Right lobe of liver (tissue), 6 donors: ENCODE measurements around the gene NUMB. TPM values are rescaled to one million over a fixed set of nuclear protein-coding genes. Genes with fewer than 3 reads are reported as not detected.

Experiments used
- ATAC-seq, 4 donors: fragments of 200-7000 bp; cut with Tn5 transposase; one replicate each; pipeline ENCODE4 v1.9.1; 2020; ENCODE audit warnings: mild to moderate bottlenecking in 4 of 4, moderate library complexity in 4 of 4
- DNase-seq, 3 donors: peaks; one replicate each; pipeline ENCODE4 v3.0.0-alpha.2; 2020
- H3K27ac ChIP-seq, 3 donors: fragments of 200-600 bp; one replicate each; pipeline ENCODE4 v1.8.0; 2022
- H3K27me3 ChIP-seq, 2 donors: fragments of 200-600 bp; one replicate each; pipeline ENCODE4 v1.8.0; 2022
- H3K36me3 ChIP-seq, 4 donors: fragments of 200-600 bp; sonication (generic) in 1 of 4; one replicate each; pipeline versions ENCODE4 v1.5.1 to v1.8.0; 2017 to 2022; ENCODE audit warnings: control low read depth in 1 of 4
- H3K4me1 ChIP-seq, 4 donors: fragments of 200-600 bp; sonication (generic) in 1 of 4; one replicate each; pipeline versions ENCODE4 v1.5.1 to v1.8.0; 2017 to 2022; ENCODE audit warnings: control low read depth in 1 of 4
- H3K4me3 ChIP-seq, 3 donors: fragments of 200-600 bp; one replicate each; pipeline ENCODE4 v1.8.0; 2022
- H3K9me3 ChIP-seq, 4 donors: fragments of 200-600 bp; sonication (generic) in 1 of 4; one replicate each; pipeline versions ENCODE4 v1.5.1 to v1.8.0; 2017 to 2022; ENCODE audit warnings: control low read depth in 1 of 4
- POLR2A ChIP-seq: fragments of 450-650 bp; IDR thresholded peaks from one replicate; pipeline ENCODE4 v1.6.1; 2017; ENCODE audit warnings: antibody characterized with exemption, mild to moderate bottlenecking
- WGBS: methylation state at CpG from one replicate; pipeline ENCODE4 v1.1.6; 2018; ENCODE audit warnings: low coverage, low lambda C conversion rate; ENCODE audit not compliant: insufficient coverage; ENCODE audit errors: missing lambda C conversion rate; 5-methylcytosine and 5-hydroxymethylcytosine counted together
- intact Hi-C, 2 donors: fragments of 100-400 bp; cut with DNase I; formaldehyde crosslinking; loops; one replicate each; pipeline versions ENCODE4 v1.11.2 to v1.14.1; 2022
- total RNA-seq, 6 experiments: library from RNA; depleted of rRNA in 2 of 6; stranded (reverse); fragments of >200 nt in 2 of 6; fragmentation: NEBNext Ultra II Directional in 3 of 6; extraction: Animal tissue kit (Norgen Biotek cat#: 25700) in 3 of 6; gene quantifications; one replicate each; pipeline versions ENCODE4 v1.1.0 to v1.2.4, GENCODE V29; 2016 to 2023
- TF ChIP-seq, protein P1 (sequence below), 4 donors: fragments of 200-600 bp in 3 of 4; fragments of 450-650 bp in 1 of 4; IDR thresholded peaks; one replicate each; pipeline versions ENCODE4 v1.5.1 to v1.8.0; 2016 to 2022; ENCODE audit warnings: antibody characterized with exemption in 4 of 4, mild to moderate bottlenecking in 2 of 4
- donor health status: DM: no; HTN: yes; CAD: no.
- donor health status: DM: no; HTN: no; CAD: no.
- donor health status: DM: no; HTN: no; CAD: no.
- donor health status: DM: no; HTN: yes; CAD: no.
- donor health status: DM: no; HTN: yes; CAD: no.

Gene NUMB
- total RNA-seq, 6 experiments from 2014 or later: 28.3 to 48.4 (median 43.7) TPM

DNA sequence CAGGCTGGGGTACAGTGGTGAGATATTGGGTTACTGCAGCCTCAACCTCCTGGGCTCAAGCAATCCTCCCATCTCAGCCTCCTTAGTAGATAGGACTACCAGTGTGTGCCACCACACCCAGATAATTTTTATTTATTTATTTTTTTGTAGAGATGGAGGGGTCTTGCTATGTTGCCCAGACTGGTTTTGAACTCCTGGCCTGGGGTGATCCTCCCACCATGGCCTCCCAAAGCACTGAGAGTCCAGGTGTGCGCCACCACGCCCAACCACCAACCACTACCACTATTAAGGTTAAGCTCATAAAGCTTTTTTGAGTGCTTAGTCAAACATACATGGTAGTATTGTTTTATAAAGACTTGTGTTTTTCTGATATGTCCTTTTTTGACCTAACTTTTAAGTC, 36.2 kb upstream of the NUMB start:
- TF ChIP-seq POLR2A: no peak
- TF ChIP-seq, protein P1, sequence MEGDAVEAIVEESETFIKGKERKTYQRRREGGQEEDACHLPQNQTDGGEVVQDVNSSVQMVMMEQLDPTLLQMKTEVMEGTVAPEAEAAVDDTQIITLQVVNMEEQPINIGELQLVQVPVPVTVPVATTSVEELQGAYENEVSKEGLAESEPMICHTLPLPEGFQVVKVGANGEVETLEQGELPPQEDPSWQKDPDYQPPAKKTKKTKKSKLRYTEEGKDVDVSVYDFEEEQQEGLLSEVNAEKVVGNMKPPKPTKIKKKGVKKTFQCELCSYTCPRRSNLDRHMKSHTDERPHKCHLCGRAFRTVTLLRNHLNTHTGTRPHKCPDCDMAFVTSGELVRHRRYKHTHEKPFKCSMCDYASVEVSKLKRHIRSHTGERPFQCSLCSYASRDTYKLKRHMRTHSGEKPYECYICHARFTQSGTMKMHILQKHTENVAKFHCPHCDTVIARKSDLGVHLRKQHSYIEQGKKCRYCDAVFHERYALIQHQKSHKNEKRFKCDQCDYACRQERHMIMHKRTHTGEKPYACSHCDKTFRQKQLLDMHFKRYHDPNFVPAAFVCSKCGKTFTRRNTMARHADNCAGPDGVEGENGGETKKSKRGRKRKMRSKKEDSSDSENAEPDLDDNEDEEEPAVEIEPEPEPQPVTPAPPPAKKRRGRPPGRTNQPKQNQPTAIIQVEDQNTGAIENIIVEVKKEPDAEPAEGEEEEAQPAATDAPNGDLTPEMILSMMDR (IDR thresholded peaks at IDR 0.05): no peak
- Histone ChIP-seq H3K9me3 (no peaks in the 10 kb centered on the region), H3K27me3 (no peaks in the 10 kb centered on the region), H3K4me3 (no peak overlapping the region), H3K36me3 (no peaks in the 10 kb centered on the region), H3K27ac (no peak overlapping the region), H3K4me1 (peaks cover 0 to 23% (median 10%) of the 10 kb centered on the region in 4 donors)
- 100% methylated on average over 2 of the region's 2 CpGs for WGBS
- intact Hi-C loops: no loop called here
- no peak for DNase-seq
- ATAC-seq: no peak

DNA sequence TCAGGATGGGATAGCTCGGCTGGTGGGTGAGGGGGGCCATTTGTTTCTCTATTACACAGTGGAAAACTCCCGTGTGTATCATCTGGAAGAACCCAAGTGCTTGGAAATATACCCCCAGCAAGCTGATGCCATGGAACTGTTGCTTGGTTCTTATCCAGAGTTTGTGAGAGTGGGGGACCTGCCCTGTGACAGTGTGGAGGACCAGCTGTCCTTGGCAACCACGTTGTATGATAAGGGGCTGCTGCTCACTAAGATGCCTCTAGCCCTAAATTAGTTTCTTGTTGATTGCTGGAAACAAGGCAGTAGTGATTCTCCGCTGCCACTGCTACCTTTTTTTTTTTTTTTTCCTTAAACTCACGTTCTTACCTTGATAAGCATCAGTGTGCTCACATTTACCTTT, 34.3 kb upstream of the NUMB start:
- Histone ChIP-seq H3K36me3 (no peaks in the 10 kb centered on the region), H3K27me3 (no peaks in the 10 kb centered on the region), H3K9me3 (no peaks in the 10 kb centered on the region), H3K4me1 (peaks cover 0 to 23% (median 10%) of the 10 kb centered on the region in 4 donors), H3K4me3 (no peak overlapping the region), H3K27ac (no peak overlapping the region)
- intact Hi-C loops: no loop called here
- DNase-seq: no peak
- TF ChIP-seq POLR2A: no peak
- TF ChIP-seq, protein P1 (IDR thresholded peaks at IDR 0.05): no peak
- ATAC-seq: no peak
- 83% methylated on average over 5 of the region's 5 CpGs for WGBS

DNA sequence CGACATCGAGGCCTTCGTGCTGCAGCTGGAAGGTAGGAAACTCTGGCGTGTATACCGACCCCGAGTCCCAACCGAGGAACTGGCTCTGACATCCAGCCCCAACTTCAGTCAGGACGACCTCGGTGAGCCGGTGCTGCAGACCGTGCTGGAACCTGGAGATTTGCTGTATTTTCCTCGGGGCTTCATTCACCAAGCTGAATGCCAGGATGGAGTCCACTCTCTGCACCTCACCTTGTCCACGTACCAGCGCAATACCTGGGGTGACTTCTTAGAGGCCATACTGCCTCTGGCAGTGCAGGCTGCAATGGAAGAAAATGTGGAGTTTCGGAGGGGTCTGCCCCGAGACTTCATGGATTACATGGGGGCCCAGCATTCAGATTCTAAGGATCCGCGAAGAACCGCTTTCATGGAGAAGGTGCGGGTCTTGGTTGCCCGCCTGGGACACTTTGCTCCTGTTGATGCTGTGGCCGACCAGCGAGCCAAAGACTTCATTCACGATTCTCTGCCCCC, 33.8 kb upstream of the NUMB start:
- Histone ChIP-seq H3K4me1 (peaks cover 0 to 23% (median 10%) of the 10 kb centered on the region in 4 donors), H3K4me3 (peak overlapping the region; percentile 72 to 86 (median 84)), H3K36me3 (no peaks in the 10 kb centered on the region), H3K27ac (no peak overlapping the region), H3K9me3 (no peaks in the 10 kb centered on the region), H3K27me3 (no peaks in the 10 kb centered on the region)
- TF ChIP-seq POLR2A: no peak
- TF ChIP-seq, protein P1 (IDR thresholded peaks at IDR 0.05): no peak
- ATAC-seq (no peak), DNase-seq (peak in 1 of 3 donors; percentile 27)
- 63% methylated on average over 8 of the region's 24 CpGs for WGBS
- intact Hi-C loops: no loop called here

DNA sequence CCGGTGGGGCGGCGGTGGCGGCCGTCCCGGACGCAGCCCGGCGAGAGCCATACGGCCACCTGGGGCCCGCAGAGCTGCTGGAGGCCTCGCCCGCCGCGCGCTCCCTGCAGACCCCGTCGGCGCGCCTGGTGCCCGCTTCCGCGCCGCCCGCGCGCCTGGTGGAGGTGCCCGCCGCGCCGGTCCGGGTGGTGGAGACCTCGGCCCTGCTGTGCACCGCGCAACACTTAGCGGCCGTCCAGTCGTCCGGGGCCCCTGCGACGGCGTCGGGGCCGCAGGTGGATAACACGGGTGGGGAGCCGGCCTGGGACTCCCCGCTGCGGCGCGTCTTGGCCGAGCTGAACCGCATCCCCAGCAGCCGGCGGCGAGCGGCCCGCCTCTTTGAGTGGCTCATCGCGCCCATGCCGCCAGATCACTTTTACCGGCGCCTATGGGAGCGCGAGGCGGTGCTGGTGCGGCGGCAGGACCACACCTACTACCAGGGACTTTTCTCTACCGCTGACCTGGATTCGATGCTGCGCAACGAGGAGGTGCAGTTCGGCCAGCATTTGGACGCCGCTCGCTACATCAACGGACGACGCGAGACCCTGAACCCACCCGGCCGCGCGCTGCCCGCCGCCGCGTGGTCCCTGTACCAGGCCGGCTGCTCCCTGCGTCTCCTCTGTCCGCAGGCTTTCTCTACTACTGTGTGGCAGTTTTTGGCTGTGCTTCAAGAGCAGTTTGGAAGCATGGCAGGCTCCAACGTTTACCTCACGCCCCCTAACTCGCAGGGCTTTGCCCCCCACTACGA, 33.1 kb upstream of the NUMB start:
- H3K9me3 ChIP-seq: no peaks in the 10 kb centered on the region
- intact Hi-C loops: no loop called here
- no peaks in the 10 kb centered on the region for H3K27me3 ChIP-seq
- TF ChIP-seq POLR2A: peak; percentile 72
- TF ChIP-seq, protein P1 (IDR thresholded peaks at IDR 0.05): no peak
- no peaks in the 10 kb centered on the region for H3K36me3 ChIP-seq
- DNase-seq (peak; percentile 82 to 84 (median 84)), ATAC-seq (peak; percentile 74 to 80 (median 78))
- WGBS: 2% methylated on average over 22 of the region's 94 CpGs
- peak overlapping the region; percentile 67 to 86 (median 85) for H3K27ac ChIP-seq
- peaks cover 0 to 23% (median 10%) of the 10 kb centered on the region in 4 donors for H3K4me1 ChIP-seq
- H3K4me3 ChIP-seq: peak overlapping the region; percentile 72 to 86 (median 84)
